DMS79 treated with DMSO at 0.1 percent for 48 hours (cell line): ENCODE results near the gene ARHGEF17.
A peak's percentile ranks its signal among the peaks of the same experiment; 100 is the strongest.

ENCODE experiments used
- DNase-seq: peaks from one replicate; lab custom pipeline; 2025; lab: John Stamatoyannopoulos, UW

Gene ARHGEF17

GRCh38 chr11:73314117-73314961 lies 6.3 kb downstream of the ARHGEF17 start:
- DNase-seq: no peak

GRCh38 chr11:73315293-73316020 lies 7.4 kb downstream of the ARHGEF17 start:
- no peak for DNase-seq

GRCh38 chr11:73316422-73316821 lies 8.3 kb downstream of the ARHGEF17 start:
- no peak for DNase-seq

- no peak for DNase-seq
Measured at GRCh38 chr11:73317373-73317772, 9.3 kb downstream of the ARHGEF17 start.

GRCh38 chr11:73317803-73318202 lies 9.7 kb downstream of the ARHGEF17 start:
- DNase-seq: no peak

GRCh38 chr11:73318501-73319011 lies 10.5 kb downstream of the ARHGEF17 start:
- peak; percentile 19 for DNase-seq

GRCh38 chr11:73320763-73321603 lies 12.9 kb downstream of the ARHGEF17 start:
- no peak for DNase-seq

- DNase-seq: peak; percentile 34
Measured at GRCh38 chr11:73321604-73322381, 13.7 kb downstream of the ARHGEF17 start.

GRCh38 chr11:73322382-73323306 lies 14.6 kb downstream of the ARHGEF17 start:
- peak; percentile 16 for DNase-seq

- DNase-seq: no peak
Measured at GRCh38 chr11:73323464-73323863, 15.4 kb downstream of the ARHGEF17 start.

GRCh38 chr11:73324116-73324515 lies 16.0 kb downstream of the ARHGEF17 start:
- no peak for DNase-seq

GRCh38 chr11:73324665-73325035 lies 16.6 kb downstream of the ARHGEF17 start:
- DNase-seq: no peak

- no peak for DNase-seq
Measured at GRCh38 chr11:73325036-73325981, 17.2 kb downstream of the ARHGEF17 start.

GRCh38 chr11:73326929-73327811 lies 19.1 kb downstream of the ARHGEF17 start:
- no peak for DNase-seq

GRCh38 chr11:73327812-73328364 lies 19.8 kb downstream of the ARHGEF17 start:
- DNase-seq: no peak

- DNase-seq: no peak
Measured at GRCh38 chr11:73330569-73331093, 22.6 kb downstream of the ARHGEF17 start.

GRCh38 chr11:73331138-73331916 lies 23.3 kb downstream of the ARHGEF17 start:
- DNase-seq: no peak
